PFSK-1 (cell line): ENCODE measurements around the gene ARL10.

Experiments
- FOXP2 ChIP-seq: optimal IDR thresholded peaks from 2 replicates; pipeline ENCODE3; 2011; ENCODE audit warnings: borderline replicate concordance, control low read depth, inconsistent platforms; ENCODE audit not compliant: insufficient read depth; ENCODE audit errors: extremely low read length, extremely low read depth
- POLR2AphosphoS5 ChIP-seq: IDR thresholded peaks from 2 replicates; pipeline ENCODE4 v1.6.1; 2012; ENCODE audit warnings: low read depth, mild to moderate bottlenecking, control low read depth, low read length, moderate library complexity
- REST ChIP-seq, 2 experiments: IDR thresholded peaks; 2 replicates each; pipeline versions ENCODE4 v1.6.1 to v1.8.0; 2011 to 2012; ENCODE audit warnings: low read depth in 2 of 2, low read length in 2 of 2, control low read depth in 1 of 2, inconsistent platforms in 1 of 2, mild to moderate bottlenecking in 1 of 2, moderate library complexity in 1 of 2; ENCODE audit not compliant: insufficient read depth in 1 of 2
- SIN3A ChIP-seq: IDR thresholded peaks from 2 replicates; pipeline ENCODE4 v1.6.1; 2012; ENCODE audit warnings: mild to moderate bottlenecking, low read length, moderate library complexity, borderline replicate concordance; ENCODE audit not compliant: insufficient read depth
- TAF1 ChIP-seq: IDR thresholded peaks from 2 replicates; pipeline ENCODE4 v1.6.1; 2012; ENCODE audit warnings: low read length, control low read depth, borderline replicate concordance; ENCODE audit not compliant: insufficient read depth

Gene ARL10

GRCh38 chr5:176342158-176342483 is 23.2 kb upstream of the ARL10 start:
- TF ChIP-seq TAF1 (no peak), REST (IDR thresholded peaks at IDR 0.05; ENCODE audit: insufficient read depth in 1 of 2, low read depth in 2 of 2, low read length in 2 of 2) (no peak), POLR2AphosphoS5 (no peak), FOXP2 (no peak), SIN3A (no peak)

- no peak for TF ChIP-seq TAF1
- TF ChIP-seq FOXP2 = no peak
- TF ChIP-seq REST (IDR thresholded peaks at IDR 0.05; ENCODE audit: insufficient read depth in 1 of 2, low read depth in 2 of 2, low read length in 2 of 2) = no peak
- TF ChIP-seq SIN3A = no peak
- no peak for TF ChIP-seq POLR2AphosphoS5
Observed at GRCh38 chr5:176342766-176343458, 22.4 kb upstream of the ARL10 start.

GRCh38 chr5:176350416-176350815 is 14.9 kb upstream of the ARL10 start:
- TF ChIP-seq POLR2AphosphoS5 = no peak
- TF ChIP-seq REST (IDR thresholded peaks at IDR 0.05; ENCODE audit: insufficient read depth in 1 of 2, low read depth in 2 of 2, low read length in 2 of 2) = no peak
- TF ChIP-seq FOXP2 = no peak
- no peak for TF ChIP-seq SIN3A
- TF ChIP-seq TAF1 = no peak

GRCh38 chr5:176352116-176352878 is 13.0 kb upstream of the ARL10 start:
- TF ChIP-seq TAF1 (no peak), SIN3A (no peak), FOXP2 (no peak), POLR2AphosphoS5 (no peak), REST (IDR thresholded peaks at IDR 0.05; ENCODE audit: insufficient read depth in 1 of 2, low read depth in 2 of 2, low read length in 2 of 2) (no peak)
